GM10266 (cell line): ENCODE results near the gene PATE3.

Experiments
- DNase-seq: peaks from one replicate; pipeline ENCODE4 v3.0.0; 2012; ENCODE audit errors: extremely low spot score
- TF ChIP-seq, protein P1 (sequence below): IDR thresholded peaks from 2 replicates; pipeline ENCODE4 v1.5.1; 2012; ENCODE audit warnings: mild to moderate bottlenecking, low read depth; ENCODE audit not compliant: control insufficient read depth, insufficient read depth; ENCODE audit errors: missing control alignments

The PATE3 gene

DNA sequence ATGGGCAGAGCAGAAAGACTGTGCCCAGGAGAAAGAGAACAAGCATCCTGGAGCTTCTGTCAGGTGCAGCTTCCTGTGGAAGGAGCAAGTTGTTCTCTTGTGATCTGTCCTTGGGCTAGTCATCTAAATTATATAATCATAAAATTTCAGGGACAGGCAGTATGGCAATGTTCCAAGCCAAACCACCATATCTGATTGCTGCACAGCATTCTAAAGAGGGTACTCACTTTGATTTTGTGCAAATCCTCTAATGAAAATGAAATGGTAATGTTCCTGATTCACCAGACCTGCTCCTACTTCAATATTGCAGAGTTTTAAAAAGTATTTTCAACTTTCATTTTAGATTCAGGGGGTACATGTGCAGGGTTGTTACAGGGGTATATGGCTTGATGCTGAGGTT is 9.2 kb upstream of the PATE3 start, which contains the start of gene PATE2:
PATE2 (minus strand) TSS at position 101 of the 400 bp plus-strand sequence; CDS start at position 46, 55 bp downstream.
- TF ChIP-seq, protein P1, sequence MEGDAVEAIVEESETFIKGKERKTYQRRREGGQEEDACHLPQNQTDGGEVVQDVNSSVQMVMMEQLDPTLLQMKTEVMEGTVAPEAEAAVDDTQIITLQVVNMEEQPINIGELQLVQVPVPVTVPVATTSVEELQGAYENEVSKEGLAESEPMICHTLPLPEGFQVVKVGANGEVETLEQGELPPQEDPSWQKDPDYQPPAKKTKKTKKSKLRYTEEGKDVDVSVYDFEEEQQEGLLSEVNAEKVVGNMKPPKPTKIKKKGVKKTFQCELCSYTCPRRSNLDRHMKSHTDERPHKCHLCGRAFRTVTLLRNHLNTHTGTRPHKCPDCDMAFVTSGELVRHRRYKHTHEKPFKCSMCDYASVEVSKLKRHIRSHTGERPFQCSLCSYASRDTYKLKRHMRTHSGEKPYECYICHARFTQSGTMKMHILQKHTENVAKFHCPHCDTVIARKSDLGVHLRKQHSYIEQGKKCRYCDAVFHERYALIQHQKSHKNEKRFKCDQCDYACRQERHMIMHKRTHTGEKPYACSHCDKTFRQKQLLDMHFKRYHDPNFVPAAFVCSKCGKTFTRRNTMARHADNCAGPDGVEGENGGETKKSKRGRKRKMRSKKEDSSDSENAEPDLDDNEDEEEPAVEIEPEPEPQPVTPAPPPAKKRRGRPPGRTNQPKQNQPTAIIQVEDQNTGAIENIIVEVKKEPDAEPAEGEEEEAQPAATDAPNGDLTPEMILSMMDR: no peak
- no peak for DNase-seq

DNA sequence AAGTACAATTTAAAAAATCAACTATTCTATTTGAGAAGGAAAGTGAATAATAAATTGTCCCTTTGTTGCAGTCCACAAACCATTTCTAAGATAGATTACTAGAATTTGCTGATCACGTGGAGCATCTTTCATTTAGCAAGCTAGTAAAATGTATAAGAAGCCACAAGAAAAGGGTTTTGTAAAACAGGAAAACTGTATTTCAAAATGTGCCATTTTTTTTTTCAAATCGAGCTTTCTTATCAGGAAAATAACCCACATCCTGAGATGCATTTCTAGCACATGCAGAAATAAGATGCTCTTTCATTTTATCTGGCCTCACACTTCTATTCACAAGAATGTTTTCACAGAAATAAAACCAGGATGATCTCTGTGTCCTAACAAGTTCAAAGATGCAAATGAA is 3.2 kb upstream of the PATE3 start:
- no peak for DNase-seq
- TF ChIP-seq, protein P1: no peak

DNA sequence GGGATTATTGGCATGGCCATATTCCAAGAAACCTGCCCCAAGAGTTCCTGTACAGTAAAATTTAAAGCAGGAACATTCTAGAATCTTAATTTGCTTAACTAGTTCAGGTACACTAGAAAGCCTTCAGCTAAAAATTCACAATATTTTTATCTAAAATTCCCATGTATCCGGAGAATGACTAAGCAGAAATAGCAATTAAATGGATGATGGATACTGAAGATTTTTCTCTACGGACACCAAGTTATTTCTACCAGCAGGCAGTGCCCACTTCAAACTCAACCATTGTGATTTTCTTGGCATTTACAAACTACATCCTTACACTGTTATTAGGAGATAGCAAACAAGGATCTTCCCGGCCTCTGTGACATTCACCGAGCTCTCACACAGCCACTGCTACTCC is 2.9 kb downstream of the PATE3 start:
- TF ChIP-seq, protein P1: no peak
- DNase-seq: no peak

DNA sequence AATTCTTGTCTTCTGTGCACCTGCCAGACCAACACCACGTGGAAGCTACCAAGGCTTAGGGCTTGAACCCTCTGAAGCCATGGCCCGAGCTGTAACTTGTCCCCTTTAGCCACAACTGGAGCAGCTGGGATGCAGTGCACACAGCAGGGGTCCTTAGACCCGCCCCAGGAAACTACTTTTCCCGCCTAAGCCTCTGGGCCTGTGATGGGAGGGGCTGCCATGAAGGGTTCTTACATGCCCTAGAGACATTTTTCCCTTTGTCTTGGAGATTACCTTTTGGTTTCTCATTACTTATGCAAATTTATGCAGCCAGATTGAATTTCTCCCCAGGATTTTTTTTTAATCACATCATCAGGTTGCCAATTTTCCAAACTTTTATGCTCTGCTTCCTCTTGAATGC is 9.7 kb downstream of the PATE3 start:
- TF ChIP-seq, protein P1: no peak
- no peak for DNase-seq

DNA sequence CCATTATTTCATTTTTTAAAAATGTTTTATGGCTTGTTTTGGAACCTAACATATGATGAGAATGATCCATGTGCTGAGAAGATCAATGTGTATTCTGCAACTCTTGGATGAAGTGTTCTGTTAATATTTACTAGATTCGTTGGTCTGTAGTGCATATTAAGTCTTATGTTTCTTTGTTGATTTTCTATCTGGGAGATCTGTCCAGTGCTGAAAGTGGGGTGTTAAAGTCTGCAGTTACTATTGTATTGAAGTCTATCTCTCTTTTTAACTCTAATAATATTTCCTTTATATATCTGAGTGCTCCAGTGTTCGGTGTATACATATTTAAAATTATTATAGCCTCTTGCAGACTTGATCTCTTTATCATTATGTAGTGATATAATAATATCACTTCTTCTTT is 11.9 kb downstream of the PATE3 start:
- no peak for DNase-seq
- TF ChIP-seq, protein P1: no peak

DNA sequence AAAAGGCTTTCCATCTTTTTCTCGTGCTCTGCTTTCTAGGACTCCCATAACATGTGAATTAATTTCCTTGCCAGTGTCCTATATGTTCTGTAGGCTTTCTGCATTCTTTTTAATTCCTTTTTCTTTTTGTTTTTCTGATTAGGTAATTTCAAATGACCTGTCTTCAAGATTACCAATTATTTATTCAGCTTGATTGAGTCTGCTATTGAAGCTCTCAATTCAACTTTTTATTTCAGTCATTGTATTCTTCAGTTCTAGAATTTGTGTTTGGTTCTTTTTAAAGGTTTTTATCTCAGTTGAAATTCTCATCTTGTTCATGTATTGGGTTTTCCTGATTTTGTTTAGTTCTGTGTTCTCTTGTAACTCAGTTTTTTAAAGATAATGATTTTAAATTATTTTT is 14.5 kb downstream of the PATE3 start:
- TF ChIP-seq, protein P1: no peak
- no peak for DNase-seq

DNA sequence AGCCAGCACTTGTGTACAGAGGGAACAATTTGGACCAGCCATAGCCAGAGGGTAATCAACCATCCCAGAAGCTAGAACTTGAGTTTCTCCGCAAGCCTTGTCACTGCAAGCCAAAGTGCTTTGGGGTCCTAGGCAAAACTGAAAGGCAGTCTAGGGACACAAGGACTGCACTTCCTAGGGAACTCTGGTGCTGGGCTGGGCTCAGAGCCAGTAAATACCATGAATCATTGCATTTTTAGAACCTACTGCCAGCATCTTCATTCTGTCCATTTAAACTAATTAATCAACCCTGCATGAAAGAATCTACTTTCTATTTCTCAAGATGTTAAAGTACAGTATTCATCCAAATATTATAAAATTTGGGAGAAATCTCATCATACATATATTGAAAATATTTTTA is 20.0 kb downstream of the PATE3 start:
- DNase-seq: no peak
- TF ChIP-seq, protein P1: no peak
